Left kidney (tissue), 2 donors: Measurements from ENCODE around the gene FLT3LG. TPM values are rescaled to one million over a fixed set of nuclear protein-coding genes. Genes with fewer than 3 reads are reported as not detected.
"Not testable (repeated sequence)": the region's sequence is repeated elsewhere in the genome, so short reads cannot be mapped to it uniquely, and the experiment has no call there.

Source experiments
- DNase-seq: peaks from one replicate; pipeline ENCODE4 v3.0.0-alpha.2; 2013
- polyA plus RNA-seq: library from polyadenylated mRNA; unstranded; fragments of 120-200 nt; gene quantifications from one replicate; pipeline ENCODE4 v1.2.1, GENCODE V29; 2013; ENCODE audit not compliant: insufficient read length

FLT3LG gene
- polyA plus RNA-seq, 1 donor = 3.3 TPM

- no peak for DNase-seq
These were observed 33.4 kb upstream of the FLT3LG start for GRCh38 chr19:49440439-49441209.

GRCh38 chr19:49441210-49441959 is 32.6 kb upstream of the FLT3LG start, which contains the start of gene SLC17A7:
SLC17A7 (minus strand) TSS chr19:49441527; CDS start chr19:49441379, 148 bp downstream.
- DNase-seq = no peak

- DNase-seq = no peak
These were observed 32.1 kb upstream of the FLT3LG start for GRCh38 chr19:49441960-49442350.

GRCh38 chr19:49442354-49442753 is 31.7 kb upstream of the FLT3LG start:
- no peak for DNase-seq

GRCh38 chr19:49442771-49443365 is 31.1 kb upstream of the FLT3LG start:
- peak; percentile 78 for DNase-seq

GRCh38 chr19:49443366-49444099 is 30.5 kb upstream of the FLT3LG start:
- DNase-seq = peak; percentile 95

- DNase-seq = not testable (repeated sequence)
These were observed 29.8 kb upstream of the FLT3LG start for GRCh38 chr19:49444100-49444700.

- no peak for DNase-seq
These were observed 28.0 kb upstream of the FLT3LG start for GRCh38 chr19:49445997-49446396.

GRCh38 chr19:49447485-49448431 is 26.3 kb upstream of the FLT3LG start:
- DNase-seq = no peak

- DNase-seq = no peak
These were observed 25.6 kb upstream of the FLT3LG start for GRCh38 chr19:49448432-49448786.

- no peak for DNase-seq
These were observed 23.6 kb upstream of the FLT3LG start for GRCh38 chr19:49450405-49450804.

GRCh38 chr19:49451430-49452181 is 22.4 kb upstream of the FLT3LG start, which contains the start of gene PIH1D1:
PIH1D1 (minus strand) TSS chr19:49451814; CDS start chr19:49451574, 240 bp downstream.
- peak; percentile 99 for DNase-seq

GRCh38 chr19:49453013-49453756 is 20.8 kb upstream of the FLT3LG start, which contains the start of gene ALDH16A1:
ALDH16A1 (plus strand) TSS chr19:49453225; CDS start chr19:49453332, 107 bp downstream.
- DNase-seq = peak; percentile 98

GRCh38 chr19:49453757-49454240 is 20.2 kb upstream of the FLT3LG start:
- no peak for DNase-seq

GRCh38 chr19:49455773-49456172 is 18.2 kb upstream of the FLT3LG start:
- DNase-seq = peak; percentile 70

- DNase-seq = no peak
These were observed 17.7 kb upstream of the FLT3LG start for GRCh38 chr19:49456326-49456725.

- DNase-seq = no peak
These were observed 15.5 kb upstream of the FLT3LG start for GRCh38 chr19:49458567-49458903.

GRCh38 chr19:49459388-49459787 is 14.6 kb upstream of the FLT3LG start:
- DNase-seq = no peak

GRCh38 chr19:49461130-49461529 is 12.9 kb upstream of the FLT3LG start:
- not testable (repeated sequence) for DNase-seq
